HK-2 (cell line): Measurements from ENCODE around the gene DMRTB1.

Experiments used
- DNase-seq: peaks from one replicate; pipeline ENCODE4 v3.0.0-alpha.2; 2018; ENCODE audit not compliant: unreplicated experiment

DMRTB1 gene

DNA sequence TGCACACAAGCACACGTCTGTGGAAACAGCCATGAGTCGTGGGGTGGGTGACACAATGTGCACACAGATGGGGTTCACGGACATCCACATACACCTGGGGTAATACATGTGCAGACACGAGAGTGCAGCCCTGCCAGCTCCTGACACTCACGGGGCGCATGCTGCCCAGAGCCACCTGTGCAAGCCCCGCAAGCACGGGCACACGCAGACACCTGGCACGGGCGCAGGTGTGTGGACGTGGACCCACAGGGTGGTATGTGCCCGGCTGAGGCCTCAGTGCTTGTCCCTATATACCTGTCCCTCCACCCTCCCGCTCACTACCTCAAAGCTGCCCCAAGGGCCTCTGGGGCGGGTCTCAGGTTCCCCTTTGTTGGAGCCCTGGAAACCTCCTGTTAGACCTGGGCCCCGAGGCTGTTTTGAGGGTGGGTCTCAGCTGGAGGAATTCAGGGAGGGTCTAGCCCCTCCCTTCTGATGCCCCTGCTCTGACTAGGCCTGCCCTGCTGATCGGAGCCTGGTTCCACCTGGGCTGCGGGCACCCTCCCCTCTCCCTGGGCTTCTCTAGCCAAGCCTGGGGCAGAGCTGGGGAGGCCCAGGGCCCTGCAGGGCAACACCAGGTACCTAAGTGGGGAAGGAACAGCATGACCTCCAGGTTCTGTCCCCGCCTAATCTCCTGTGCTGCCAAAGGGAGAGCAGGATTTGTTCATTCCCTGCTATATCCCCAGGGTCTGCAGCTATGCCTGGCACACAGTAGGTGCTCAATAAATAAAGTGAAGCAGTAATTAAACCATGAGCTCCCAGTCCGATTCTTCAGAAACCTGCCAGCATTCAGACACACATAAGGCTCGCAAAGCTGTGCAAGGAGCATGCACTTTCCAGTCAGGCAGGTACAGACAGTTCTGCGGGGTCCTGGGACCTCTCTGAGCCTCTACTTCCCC is 49.1 kb downstream of the DMRTB1 start:
- DNase-seq, result no peak

GRCh38 chr1:53508991-53509666 is 49.9 kb downstream of the DMRTB1 start:
- DNase-seq, result peak; percentile 90

DNA sequence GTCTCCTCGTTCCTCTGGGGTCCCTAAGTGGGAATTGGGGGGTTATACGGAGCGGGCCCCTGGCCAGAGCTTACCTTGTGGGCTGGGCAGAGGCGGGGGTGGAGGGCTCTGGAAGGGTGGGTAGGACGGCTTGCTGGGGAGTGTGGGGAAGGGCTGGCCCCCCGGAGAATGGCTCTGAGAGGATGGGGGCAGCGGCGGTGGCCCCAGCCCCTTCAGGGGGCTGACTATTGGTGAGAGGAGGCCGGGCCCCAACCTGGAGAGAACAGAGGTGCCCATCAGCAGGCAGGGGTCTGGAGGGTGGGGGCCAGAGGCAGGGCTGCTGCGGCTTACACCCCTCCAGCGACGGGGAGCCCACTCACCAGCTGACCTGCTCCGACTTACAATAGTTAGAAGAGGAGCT is 50.6 kb downstream of the DMRTB1 start:
- DNase-seq, result no peak

- DNase-seq, result no peak
These were observed 51.0 kb downstream of the DMRTB1 start for GRCh38 chr1:53510215-53510614.

GRCh38 chr1:53511323-53511932 is 52.2 kb downstream of the DMRTB1 start:
- DNase-seq, result no peak

GRCh38 chr1:53511933-53512806 is 53.0 kb downstream of the DMRTB1 start:
- peak; percentile 15 for DNase-seq

DNA sequence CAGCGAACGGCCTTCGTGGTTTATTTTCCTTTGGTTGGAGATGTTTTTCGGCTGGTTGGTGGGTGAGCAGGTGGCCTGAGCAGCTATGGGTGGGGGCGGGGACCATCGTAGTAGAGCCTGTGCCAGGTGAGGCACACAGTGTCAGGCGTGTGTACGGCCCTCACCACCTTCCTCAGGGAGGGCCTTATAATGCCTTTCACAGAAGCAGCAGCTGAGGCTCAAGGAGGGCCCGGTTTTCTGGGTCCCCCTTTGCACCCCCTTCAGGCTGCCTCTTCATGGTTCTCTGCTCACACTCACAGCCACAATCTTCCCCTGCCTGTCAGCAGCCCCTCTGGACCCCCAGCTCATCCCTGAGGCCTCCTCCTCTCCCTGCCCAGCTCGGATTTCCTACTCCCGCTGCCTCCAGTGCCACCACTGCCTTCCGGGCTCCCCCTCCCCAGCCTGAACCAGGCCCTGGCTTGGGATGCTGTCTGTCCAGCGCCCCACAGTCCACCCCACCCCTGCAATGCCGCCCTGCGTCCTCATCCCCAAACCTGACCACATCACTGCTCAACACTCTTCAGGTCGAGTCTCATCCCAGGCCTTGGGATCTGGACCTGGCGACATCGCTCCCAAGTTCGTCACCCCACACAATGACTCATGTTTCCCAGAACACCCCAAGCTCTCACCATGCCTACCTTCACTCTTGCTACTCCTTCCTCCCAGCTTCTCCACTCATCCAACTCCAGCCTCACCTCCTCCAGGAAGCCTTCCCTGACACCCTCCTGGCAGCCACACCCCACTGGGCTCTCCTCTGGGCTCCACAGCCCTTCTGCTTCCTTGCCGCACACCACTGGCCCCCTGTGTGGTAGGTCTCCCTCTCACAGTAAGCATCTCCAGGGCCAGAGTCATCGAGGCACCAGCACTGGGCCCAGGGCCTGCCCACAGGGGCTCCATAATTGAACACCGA is 53.9 kb downstream of the DMRTB1 start:
- DNase-seq, result no peak

DNA sequence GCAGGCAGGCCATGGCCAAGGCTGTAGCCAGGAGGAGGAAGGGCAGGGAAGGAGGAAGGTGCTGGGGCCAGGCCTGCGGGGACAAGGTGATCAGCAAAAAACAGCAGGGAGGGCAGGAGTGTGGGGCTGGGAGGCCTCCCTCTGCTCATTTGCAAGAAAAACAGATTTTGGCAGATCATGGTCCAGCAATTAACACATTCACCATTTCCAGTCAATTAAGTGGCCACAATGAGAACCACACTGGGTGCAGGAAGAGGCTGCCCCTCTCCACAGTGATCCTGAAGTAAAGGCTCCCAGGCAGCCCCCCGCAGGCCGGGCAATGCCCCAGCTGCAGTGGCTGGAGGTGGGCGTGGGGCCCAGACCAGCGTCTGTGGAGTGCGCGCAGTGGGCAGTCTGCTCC is 54.6 kb downstream of the DMRTB1 start:
- no peak for DNase-seq

GRCh38 chr1:53514436-53514835 is 55.2 kb downstream of the DMRTB1 start:
- DNase-seq, result no peak

DNA sequence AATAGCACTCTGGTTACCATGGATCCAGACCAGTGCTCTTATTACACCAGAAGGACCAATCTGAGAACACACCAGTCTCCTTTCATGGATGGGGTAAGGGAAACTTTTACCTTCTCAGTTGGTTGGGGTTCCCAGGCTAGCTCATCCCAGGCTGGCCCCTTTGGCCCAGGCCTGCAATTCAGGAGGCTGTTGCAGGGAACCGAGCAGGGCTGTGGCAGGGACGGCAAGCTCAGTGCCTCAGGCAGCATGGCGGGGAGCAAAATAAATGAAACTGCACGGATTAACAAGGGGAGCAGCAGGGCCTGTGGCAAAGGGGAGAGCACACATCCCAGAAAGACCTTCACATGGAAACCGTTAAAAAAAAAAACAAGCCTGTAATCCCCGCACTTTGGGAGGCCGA is 57.0 kb downstream of the DMRTB1 start:
- DNase-seq, result no peak
